SIG-M5 (cell line): ENCODE results near the gene LRRIQ4.

Experiments used
- DNase-seq: peaks from one replicate; lab custom pipeline; 2025; lab: John Stamatoyannopoulos, UW

LRRIQ4 gene

GRCh38 chr3:169857811-169858210 is 45.1 kb downstream of the LRRIQ4 start:
- no peak for DNase-seq

DNA sequence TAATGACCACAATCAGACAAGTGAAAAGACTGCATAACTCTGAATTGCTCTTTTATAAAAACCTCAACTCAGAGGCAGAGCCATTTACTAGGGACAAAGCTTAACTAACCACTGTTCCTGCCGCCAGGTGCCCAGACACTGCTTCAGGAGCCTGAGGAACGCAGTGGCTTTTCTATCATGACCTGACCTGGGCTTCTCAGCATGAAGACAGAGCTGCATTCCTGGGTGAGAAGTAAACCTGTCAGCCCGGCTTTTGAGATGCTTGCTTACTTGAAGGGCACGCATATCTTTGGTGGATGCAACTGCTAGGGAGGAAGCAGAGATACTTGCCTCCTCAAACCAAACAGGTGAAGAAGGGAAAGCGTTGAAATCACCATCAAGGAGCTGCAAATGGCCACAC is 49.2 kb downstream of the LRRIQ4 start:
- no peak for DNase-seq

DNA sequence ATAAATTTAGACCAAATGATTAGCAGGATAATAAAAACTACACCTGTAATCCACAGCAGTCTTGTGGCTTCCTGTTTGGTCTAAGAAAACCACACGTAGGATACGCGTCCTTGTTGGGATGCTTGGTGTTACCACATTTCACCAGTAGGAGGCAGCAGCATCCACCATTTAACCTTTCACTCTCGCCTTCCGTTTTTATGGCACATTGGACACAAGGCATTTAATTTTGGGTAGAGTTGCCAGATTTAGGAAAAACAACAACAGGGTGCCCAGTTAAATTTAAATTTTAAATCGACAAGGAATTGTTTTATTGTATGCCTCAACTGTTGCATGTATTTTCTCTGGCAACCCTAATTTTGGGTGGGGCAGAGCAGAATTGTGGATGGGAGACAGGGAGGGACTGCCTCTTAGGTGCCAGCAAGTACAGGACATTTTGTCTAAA is 50.8 kb downstream of the LRRIQ4 start:
- no peak for DNase-seq

DNA sequence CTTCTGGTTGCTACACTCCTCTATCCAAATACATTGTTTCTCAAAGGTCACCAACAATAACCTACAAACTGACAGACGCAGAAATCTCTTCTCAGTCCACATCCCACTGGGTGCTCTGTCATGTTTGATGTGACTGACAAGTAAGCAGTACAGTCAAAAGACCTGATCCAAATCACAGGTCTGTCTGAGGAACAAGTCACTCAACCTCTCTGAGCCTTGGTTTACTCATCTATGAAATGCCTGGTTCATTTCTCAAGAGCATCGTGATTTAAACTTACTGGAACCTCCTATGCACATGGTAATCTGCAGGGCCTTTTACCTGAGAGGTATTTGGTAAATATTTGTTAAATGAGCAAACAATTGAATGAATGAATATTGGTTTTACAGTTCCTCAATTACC is 51.6 kb downstream of the LRRIQ4 start:
- DNase-seq, result no peak

DNA sequence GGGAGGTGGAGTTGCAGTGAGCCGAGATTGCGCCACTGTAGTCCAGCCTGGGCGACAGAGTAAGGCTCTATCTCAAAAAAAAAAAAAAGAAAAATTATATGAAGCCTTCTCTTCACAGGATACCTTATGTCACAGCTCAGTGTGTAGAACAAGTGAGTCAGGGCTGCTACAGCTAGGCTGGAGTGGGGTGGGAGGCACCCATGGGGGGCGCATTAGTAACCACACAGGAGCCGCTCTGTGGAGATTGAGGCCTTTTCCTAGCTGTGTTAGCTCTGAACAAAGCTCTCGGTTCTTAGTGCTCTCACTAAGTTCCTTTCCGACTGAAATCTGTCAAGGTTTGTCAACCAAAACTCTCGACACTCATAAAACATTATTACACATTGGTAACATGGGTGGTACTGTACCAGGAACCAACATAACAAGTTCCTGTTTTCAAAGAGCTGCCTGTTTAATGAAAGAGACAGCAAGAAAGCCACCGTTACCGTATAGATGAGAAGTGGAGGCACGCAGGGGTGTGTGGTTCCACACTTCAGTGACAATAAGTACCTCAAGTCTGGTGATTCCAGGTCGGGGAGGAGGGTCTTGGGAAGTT is 52.6 kb downstream of the LRRIQ4 start:
- peak; percentile 64 for DNase-seq

GRCh38 chr3:169867584-169868210 is 55.0 kb downstream of the LRRIQ4 start:
- DNase-seq, result no peak

DNA sequence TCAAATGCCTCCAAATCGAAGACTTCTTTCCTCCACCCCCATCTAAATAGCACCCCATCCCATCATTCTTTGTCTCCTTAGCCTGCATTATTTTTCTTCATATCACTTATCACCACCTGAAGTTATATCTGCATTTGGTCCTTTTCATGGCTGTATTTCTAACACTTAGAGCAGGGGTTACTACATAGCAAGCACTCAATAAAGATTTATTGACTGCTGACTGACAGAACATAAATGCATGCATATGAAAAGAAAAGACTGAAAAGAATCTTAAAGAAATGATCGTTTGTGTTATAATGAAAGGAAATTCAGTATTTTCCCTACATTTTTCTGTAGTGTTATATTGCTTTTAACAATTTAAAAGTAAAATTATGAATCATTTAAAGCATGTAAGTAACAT is 55.7 kb downstream of the LRRIQ4 start:
- no peak for DNase-seq

- DNase-seq, result no peak
These were observed 57.0 kb downstream of the LRRIQ4 start, which contains the start of gene LRRC31 for GRCh38 chr3:169869484-169870220. TSS of gene LRRC31 (minus strand) at chr3:169869935. CDS start at chr3:169869807, 128 bp downstream.

GRCh38 chr3:169871129-169871886 is 58.6 kb downstream of the LRRIQ4 start:
- no peak for DNase-seq

DNA sequence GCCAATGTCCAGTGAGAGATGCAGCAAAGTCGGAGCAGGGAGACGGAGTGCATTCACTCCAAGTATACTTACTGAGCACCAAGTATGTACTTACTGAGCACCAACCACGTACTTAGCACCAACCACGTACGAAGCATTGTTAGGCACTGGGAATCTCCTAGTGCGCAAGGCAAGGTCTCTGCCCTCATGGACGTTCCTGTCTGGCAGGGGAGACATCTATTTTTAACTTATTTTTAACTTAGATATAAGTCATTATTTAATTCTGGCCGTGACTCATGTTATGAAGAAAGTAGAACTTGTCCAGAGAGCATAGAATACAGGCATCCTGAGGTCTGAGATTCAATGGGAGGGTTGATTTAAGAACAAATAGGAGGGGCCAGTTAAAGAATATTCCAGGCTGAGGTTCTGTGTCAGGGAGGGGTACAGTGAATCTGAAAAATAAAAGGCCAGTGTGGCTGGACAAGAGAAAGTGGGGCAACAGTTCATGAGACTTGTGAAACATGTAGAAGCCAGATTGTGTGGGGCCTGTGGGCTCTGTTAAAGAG is 66.4 kb downstream of the LRRIQ4 start:
- no peak for DNase-seq

DNA sequence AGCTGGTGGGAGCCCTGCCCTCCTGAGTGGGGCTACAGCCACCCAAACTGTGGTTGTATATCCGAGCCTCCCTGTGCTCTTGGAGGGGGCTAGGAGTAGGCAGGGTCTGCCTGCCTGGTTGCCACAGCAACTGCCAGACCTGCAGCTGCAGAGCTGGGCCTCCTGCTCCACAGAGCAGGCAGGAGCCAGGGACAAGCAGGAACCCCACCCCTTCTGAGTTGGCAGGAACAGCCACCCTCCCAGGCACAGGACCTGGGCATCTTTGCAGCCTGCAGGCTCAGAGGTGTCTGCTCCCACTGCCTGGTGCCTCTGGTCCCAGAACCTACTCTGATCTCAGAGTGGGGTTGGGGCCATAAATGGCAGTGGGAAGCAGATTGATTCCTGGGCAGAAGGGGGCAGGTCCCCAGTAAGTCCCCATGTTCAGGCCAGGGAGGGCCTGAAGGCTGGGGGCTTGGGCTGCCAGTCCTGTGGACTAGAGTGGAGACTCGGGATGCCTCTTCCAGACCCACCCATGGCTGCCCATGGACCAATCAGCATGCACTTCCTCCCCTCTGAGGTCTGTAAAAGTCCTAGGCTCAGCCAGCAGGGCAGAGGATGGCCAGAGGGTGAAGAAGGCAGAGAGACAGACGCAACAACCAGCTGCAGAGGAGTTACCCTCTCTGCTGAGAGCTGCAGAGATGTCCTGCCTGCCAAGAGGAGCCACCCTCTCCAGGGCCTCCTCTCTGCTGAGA is 67.3 kb downstream of the LRRIQ4 start:
- DNase-seq, result no peak

- no peak for DNase-seq
These were observed 68.0 kb downstream of the LRRIQ4 start for GRCh38 chr3:169880576-169881250.

- DNase-seq, result no peak
These were observed 74.0 kb downstream of the LRRIQ4 start for GRCh38 chr3:169886671-169887070.
